Heart left ventricle (tissue), 16 donors: ENCODE data around the gene SLC49A3. TPM values are rescaled to one million over a fixed set of nuclear protein-coding genes. Genes with fewer than 3 reads are reported as not detected.
A peak's percentile ranks its signal among the peaks of the same experiment; 100 is the strongest.
"Not testable (repeated sequence)": the region's sequence is repeated elsewhere in the genome, so short reads cannot be mapped to it uniquely, and the experiment has no call there.

Experiments
- ATAC-seq, 4 donors: fragments of 200-7000 bp; cut with Tn5 transposase; one replicate each; pipeline ENCODE4 v1.9.1; 2020 to 2022; ENCODE audit warnings: moderate library complexity in 4 of 4, mild to moderate bottlenecking in 3 of 4, moderate number of reproducible peaks in 1 of 4
- DNase-seq, 5 donors: peaks; one replicate each; pipeline ENCODE4 v3.0.0-alpha.2; 2020
- H3K27ac ChIP-seq, 12 donors: fragments of 200-600 bp; sonication (generic) in 4 of 12; one replicate each; pipeline versions ENCODE4 v1.5.0 to v1.8.0; 2016 to 2022; ENCODE audit warnings: mild to moderate bottlenecking in 2 of 12
- H3K27me3 ChIP-seq, 9 donors: fragments of 200-600 bp; sonication (generic) in 2 of 9; one replicate each; pipeline versions ENCODE4 v1.5.1 to v1.8.0; 2016 to 2022; ENCODE audit warnings: mild to moderate bottlenecking in 3 of 9
- H3K36me3 ChIP-seq, 9 donors: fragments of 200-600 bp; sonication (generic) in 2 of 9; one replicate each; pipeline versions ENCODE4 v1.5.0 to v1.8.0; 2018 to 2022; ENCODE audit warnings: mild to moderate bottlenecking in 2 of 9
- H3K4me1 ChIP-seq, 12 donors: fragments of 200-600 bp; sonication (generic) in 4 of 12; one replicate each; pipeline versions ENCODE4 v1.5.0 to v1.8.0; 2016 to 2022; ENCODE audit warnings: mild to moderate bottlenecking in 3 of 12
- H3K4me3 ChIP-seq, 12 donors: fragments of 200-600 bp; sonication (generic) in 4 of 12; one replicate each; pipeline versions ENCODE4 v1.5.0 to v1.8.0; 2017 to 2022; ENCODE audit warnings: mild to moderate bottlenecking in 9 of 12, moderate library complexity in 4 of 12
- H3K9me3 ChIP-seq, 12 donors: fragments of 200-600 bp; sonication (generic) in 4 of 12; one replicate each; pipeline versions ENCODE4 v1.5.0 to v1.8.0; 2016 to 2022; ENCODE audit warnings: mild to moderate bottlenecking in 1 of 12
- POLR2A ChIP-seq, 2 donors: fragments of 450-650 bp; IDR thresholded peaks; one replicate each; pipeline ENCODE4 v1.6.1; 2017; ENCODE audit warnings: antibody characterized with exemption in 2 of 2, mild to moderate bottlenecking in 2 of 2, moderate library complexity in 2 of 2
- WGBS, 4 donors: extraction: QIAGEN DNeasy Blood & Tissue Kit in 2 of 4; methylation state at CpG; one replicate each; pipeline versions ENCODE4 v1.1.5 to v1.1.7; 2013 to 2018; 5-methylcytosine and 5-hydroxymethylcytosine counted together
- intact Hi-C, 10 donors: fragments of 100-400 bp; cut with DNase I; formaldehyde crosslinking; loops; one replicate each; pipeline versions ENCODE4 v1.11.1 to v1.14.2; 2022
- polyA plus RNA-seq, 2 donors: library from polyadenylated mRNA; stranded (reverse); fragments of 200-250 nt; gene quantifications; one replicate each; pipeline ENCODE4 v1.2.3, GENCODE V29; 2013
- total RNA-seq, 9 donors: library from RNA; depleted of rRNA in 2 of 9; stranded (reverse); fragments of >200 nt in 2 of 9; fragmentation: NEBNext Ultra II Directional in 3 of 9; extraction: Animal tissue kit (Norgen Biotek cat#: 25700) in 3 of 9; gene quantifications; one replicate each; pipeline versions ENCODE4 v1.1.0 to v1.2.4, GENCODE V29; 2016 to 2023
- TF ChIP-seq, protein P1 (sequence below), 12 donors: fragments of 200-600 bp; sonication (generic) in 4 of 12; IDR thresholded peaks; one replicate each; pipeline versions ENCODE4 v1.5.0 to v1.8.0; 2018 to 2022; ENCODE audit warnings: antibody characterized with exemption in 12 of 12, mild to moderate bottlenecking in 5 of 12
- donor health status: ischemic (EF 13 %, LVEDD 7.1; RV severe dilation, severe dysfunction).
- donor health status: healthy with polysubstance abuse.
- donor health status: DM: no; HTN: yes; CAD: no.
- donor health status: DM: no; HTN: no; CAD: no.
- donor health status: ischemic (EF 25% LVEDD 6.9; RV normal size, moderate dysfunction).
- donor health status: ischemic (EF 25% LVEDD 5.7; RV mildly dilated, moderate dysfunction).
- donor health status: healthy.
- donor health status: DM: yes; HTN: yes; CAD: no.
- donor health status: ischemic (EF 35%, LVEDD 5.7; RV mildly dilated, moderate dysfunction).
- donor health status: nonischemic (EF 11% LVEDD 7.7; RV severe dilation, severe dysfunction).
- donor health status: DM: yes; HTN: yes; CAD: no.
- donor health status: PGD.
- donor health status: ischemic (EF 29% LVEDD 5.4; RV normal size, mild dysfunction).
- donor health status: nonischemic (EF 23%, LVEDD 6.1; RV moderate dilation, normal function).

SLC49A3 gene
- total and polyA plus RNA-seq, 11 donors, result 5.2 to 20.5 (median 8.9) TPM

DNA sequence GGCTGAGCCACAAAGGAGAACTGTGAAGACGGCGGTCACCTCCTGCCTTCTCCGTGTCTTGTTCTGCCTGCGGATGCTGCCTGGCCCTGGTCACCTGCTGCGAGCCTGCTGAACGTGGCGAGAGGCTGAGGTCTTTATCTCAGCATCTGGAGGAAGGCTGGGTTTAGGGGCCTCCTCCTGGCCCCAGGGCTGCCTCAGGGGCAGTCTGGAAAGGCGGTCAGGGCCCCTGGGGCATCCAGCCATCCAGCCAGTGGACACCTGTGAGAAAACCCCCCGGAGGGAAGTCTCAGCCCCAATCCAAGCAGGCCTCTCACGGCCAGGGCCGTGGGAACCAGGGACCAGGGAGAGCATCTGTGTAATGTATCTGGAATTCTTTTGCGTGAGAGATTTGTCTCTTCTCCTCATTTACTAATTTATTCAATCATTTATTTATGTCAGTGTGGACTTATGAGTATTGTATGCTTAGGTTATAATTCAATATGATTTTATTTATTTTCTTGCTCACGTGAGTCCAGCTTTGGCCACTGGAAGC is 52.3 kb downstream of the SLC49A3 start:
- TF ChIP-seq POLR2A (IDR thresholded peaks at IDR 0.05), result no peak
- TF ChIP-seq, protein P1, sequence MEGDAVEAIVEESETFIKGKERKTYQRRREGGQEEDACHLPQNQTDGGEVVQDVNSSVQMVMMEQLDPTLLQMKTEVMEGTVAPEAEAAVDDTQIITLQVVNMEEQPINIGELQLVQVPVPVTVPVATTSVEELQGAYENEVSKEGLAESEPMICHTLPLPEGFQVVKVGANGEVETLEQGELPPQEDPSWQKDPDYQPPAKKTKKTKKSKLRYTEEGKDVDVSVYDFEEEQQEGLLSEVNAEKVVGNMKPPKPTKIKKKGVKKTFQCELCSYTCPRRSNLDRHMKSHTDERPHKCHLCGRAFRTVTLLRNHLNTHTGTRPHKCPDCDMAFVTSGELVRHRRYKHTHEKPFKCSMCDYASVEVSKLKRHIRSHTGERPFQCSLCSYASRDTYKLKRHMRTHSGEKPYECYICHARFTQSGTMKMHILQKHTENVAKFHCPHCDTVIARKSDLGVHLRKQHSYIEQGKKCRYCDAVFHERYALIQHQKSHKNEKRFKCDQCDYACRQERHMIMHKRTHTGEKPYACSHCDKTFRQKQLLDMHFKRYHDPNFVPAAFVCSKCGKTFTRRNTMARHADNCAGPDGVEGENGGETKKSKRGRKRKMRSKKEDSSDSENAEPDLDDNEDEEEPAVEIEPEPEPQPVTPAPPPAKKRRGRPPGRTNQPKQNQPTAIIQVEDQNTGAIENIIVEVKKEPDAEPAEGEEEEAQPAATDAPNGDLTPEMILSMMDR (IDR thresholded peaks at IDR 0.05), result no peak

DNA sequence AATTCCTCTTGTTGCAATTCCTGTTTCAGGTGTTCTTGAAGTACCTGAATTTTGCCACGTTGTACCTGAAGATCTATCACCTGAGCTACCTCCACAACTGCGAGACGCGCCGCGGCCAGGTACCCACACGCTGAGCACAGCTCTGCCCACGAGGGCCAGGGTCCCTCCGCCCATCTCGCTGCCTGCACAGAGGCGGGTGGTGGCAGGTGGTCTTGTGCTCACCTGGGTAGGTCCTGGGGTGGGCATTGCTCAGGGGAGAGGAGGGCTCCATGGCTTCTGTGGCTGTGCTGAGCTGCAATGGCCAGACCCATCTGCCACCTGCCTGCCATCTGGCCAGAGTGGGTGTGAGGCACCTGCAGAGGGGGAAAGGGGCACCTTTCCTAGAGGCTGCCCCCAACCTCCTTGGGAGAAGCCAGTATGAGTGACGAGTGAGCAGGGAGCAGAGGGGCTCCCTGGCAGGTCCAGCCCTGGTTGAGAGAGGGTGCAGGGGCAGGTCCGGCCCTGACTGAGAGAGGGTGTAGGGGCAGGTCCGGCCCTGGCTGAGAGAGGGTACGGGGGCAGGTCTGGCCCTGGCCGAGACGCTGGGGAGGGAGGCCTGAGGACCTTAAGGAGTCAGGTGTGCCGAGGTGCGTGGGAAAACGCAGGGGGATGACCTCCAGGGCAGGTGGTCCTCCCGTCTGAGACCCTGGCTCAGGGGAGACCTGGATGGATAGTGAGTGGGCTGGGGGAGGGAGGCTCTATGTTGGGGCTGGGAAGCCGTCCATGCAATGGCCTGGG is 52.9 kb downstream of the SLC49A3 start:
- Histone ChIP-seq H3K27me3 (peaks cover 0 to 30% (median 0%) of the 10 kb centered on the region in 9 donors), H3K4me1 (no peaks in the 10 kb centered on the region), H3K4me3 (no peak overlapping the region), H3K27ac (no peak overlapping the region), H3K9me3 (peaks cover 0 to 11% (median 0%) of the 10 kb centered on the region in 12 donors), H3K36me3 (no peaks in the 10 kb centered on the region)
- ATAC-seq (no peak), DNase-seq (peak in 1 of 5 donors; percentile 5)
- TF ChIP-seq, protein P1 (IDR thresholded peaks at IDR 0.05), result no peak
- TF ChIP-seq POLR2A (IDR thresholded peaks at IDR 0.05), result no peak
- WGBS, 4 donors, result 82 to 85% (median 84%) methylated on average over 22 of the region's 22 CpGs
- intact Hi-C loops, result no loop called here

More for the DNA sequence above, 52.3 kb downstream of the SLC49A3 start:
- no peak overlapping the region for H3K4me3 ChIP-seq
- 72 to 82% (median 72%) methylated on average over 12 to 13 of the region's 13 CpGs for WGBS, 4 donors
- intact Hi-C loops, result no loop called here
- DNase-seq (peak in 2 of 5 donors; percentile 15 to 37), ATAC-seq (no peak)
- peaks cover 0 to 11% (median 0%) of the 10 kb centered on the region in 12 donors for H3K9me3 ChIP-seq
- no peaks in the 10 kb centered on the region for H3K4me1 ChIP-seq
- no peak overlapping the region for H3K27ac ChIP-seq
- no peaks in the 10 kb centered on the region for H3K36me3 ChIP-seq
- peaks cover 0 to 37% (median 0%) of the 10 kb centered on the region in 9 donors for H3K27me3 ChIP-seq

DNA sequence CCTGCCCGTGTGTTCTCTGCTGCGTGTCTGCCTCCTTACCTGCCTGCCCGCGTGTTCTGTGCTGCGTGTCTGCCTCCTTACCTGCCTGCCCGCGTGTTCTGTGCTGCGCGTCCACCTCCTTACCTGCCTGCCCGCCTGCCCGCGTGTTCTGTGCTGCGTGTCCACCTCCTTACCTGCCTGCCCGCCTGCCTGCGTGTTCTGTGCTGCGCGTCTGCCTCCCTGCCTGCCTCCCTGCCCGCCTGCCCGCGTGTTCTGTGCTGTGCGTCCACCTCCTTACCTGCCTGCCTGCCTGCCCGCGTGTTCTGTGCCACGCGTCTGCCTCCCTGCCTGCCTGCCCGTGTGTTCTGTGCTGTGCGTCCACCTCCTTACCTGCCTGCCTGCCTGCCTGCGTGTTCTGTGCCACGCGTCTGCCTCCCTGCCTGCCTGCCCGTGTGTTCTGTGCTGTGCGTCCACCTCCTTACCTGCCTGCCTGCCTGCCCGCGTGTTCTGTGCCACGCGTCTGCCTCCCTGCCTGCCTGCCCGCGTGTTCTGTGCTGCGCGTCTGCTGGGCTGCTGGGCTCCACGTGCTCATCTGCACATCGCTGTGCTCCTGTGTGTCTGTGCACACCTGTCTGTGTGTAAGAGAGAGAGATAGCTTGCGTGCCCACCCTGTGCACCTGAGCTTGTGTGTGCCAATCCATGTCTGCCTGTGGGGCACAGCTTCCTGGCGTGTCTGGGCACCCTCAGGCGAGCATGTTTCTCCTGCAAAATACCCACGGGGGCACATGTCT is 53.7 kb downstream of the SLC49A3 start:
- H3K27ac ChIP-seq, H3K4me3 ChIP-seq, H3K4me1 ChIP-seq, ATAC-seq, H3K36me3 ChIP-seq, intact Hi-C loops: not testable (repeated sequence)
- H3K9me3 ChIP-seq, result peaks cover 0 to 11% (median 0%) of the 10 kb centered on the region in 12 donors
- peaks cover 0 to 30% (median 0%) of the 10 kb centered on the region in 9 donors for H3K27me3 ChIP-seq
- 91 to 93% (median 92%) methylated on average over 32 to 46 of the region's 46 CpGs for WGBS, 4 donors
- DNase-seq, result peak in 1 of 5 donors; percentile 15

DNA sequence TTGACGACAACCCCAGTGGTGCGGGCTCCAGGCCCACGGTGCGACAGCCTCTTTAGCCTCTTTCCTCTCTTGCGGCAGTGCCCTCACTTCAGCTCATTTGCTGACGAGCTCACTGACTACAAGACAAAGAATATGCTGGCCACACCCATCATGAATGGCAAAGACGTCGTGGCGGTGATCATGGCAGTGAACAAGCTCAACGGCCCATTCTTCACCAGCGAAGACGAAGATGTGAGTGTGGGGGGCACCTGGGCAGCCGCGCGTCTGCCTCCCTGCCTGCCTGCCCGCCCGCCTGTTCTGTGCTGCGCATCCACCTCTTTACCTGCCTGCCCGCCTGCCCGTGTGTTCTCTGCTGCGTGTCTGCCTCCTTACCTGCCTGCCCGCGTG is 54.4 kb downstream of the SLC49A3 start:
- Histone ChIP-seq H3K27ac (no peak overlapping the region), H3K9me3 (peaks cover 0 to 11% (median 0%) of the 10 kb centered on the region in 12 donors), H3K27me3 (peaks cover 0 to 27% (median 0%) of the 10 kb centered on the region in 9 donors), H3K36me3 (no peaks in the 10 kb centered on the region), H3K4me1 (no peaks in the 10 kb centered on the region), H3K4me3 (no peak overlapping the region)
- 73 to 80% (median 77%) methylated on average over 20 to 23 of the region's 23 CpGs for WGBS, 4 donors
- no peak for ATAC-seq
- DNase-seq, result no peak
- intact Hi-C loops, result no loop called here
- TF ChIP-seq, protein P1 (IDR thresholded peaks at IDR 0.05), result no peak
- TF ChIP-seq POLR2A (IDR thresholded peaks at IDR 0.05), result no peak
